ENCODE data around the gene DGKZ.
A peak's percentile ranks its signal among the peaks of the same experiment; 100 is the strongest.

Gene DGKZ

GRCh38 chr11:46391578-46392420 is 44.5 kb downstream of the DGKZ start, which contains the start of gene CHRM4:
CHRM4 (minus strand) TSS chr11:46391776; CDS start chr11:46386557, 5,219 bp downstream.
- no peaks in the 10 kb centered on the region for H3K79me2 ChIP-seq (ENCODE audit: insufficient read depth, low read length)
- TF ChIP-seq EZH2 (IDR thresholded peaks at IDR 0.05; ENCODE audit: borderline replicate concordance, low read length) = no peak
- peak; percentile 50 for TF ChIP-seq CTCF (IDR thresholded peaks at IDR 0.05; ENCODE audit: low read length)
- H3K4me3 ChIP-seq (ENCODE audit: low read depth, low read length, poor library complexity, severe bottlenecking) = peak within 1 kb of the TSS; percentile 58
- H3F3A ChIP-seq (ENCODE audit: insufficient read depth, low read length) = no peaks in the 10 kb centered on the region
- H3K36me3 ChIP-seq (ENCODE audit: insufficient read depth, low read length) = peaks cover 6% of the 10 kb centered on the region; the same call in 1 of the 2 replicates
- no peaks in the 10 kb centered on the region for H3K9me2 ChIP-seq (ENCODE audit: low read depth, low read length)
- peaks cover 24% of the 10 kb centered on the region for H3K4me1 ChIP-seq (ENCODE audit: insufficient read depth, low read length, severe bottlenecking)
- H3K9ac ChIP-seq (ENCODE audit: low read length) = no peak within 1 kb of the TSS
- H4K20me1 ChIP-seq (ENCODE audit: insufficient read depth, low read length) = no peaks in the 10 kb centered on the region
- H3K4me2 ChIP-seq (ENCODE audit: low read length) = peak within 1 kb of the TSS; percentile 89
- H3K27me3 ChIP-seq (ENCODE audit: insufficient read depth, low read length) = peaks cover 4% of the 10 kb centered on the region; the same call in 1 of the 2 replicates
- H3K9me3 ChIP-seq (ENCODE audit: low read length) = no peaks in the 10 kb centered on the region
- no peak within 1 kb of the TSS for H3K27ac ChIP-seq (ENCODE audit: low read depth, low read length, poor library complexity, severe bottlenecking)
- no peak within 1 kb of the TSS for H2AFZ ChIP-seq (ENCODE audit: low read length)

- Histone ChIP-seq H2AFZ (ENCODE audit: low read length) (no peak overlapping the region), H3K36me3 (ENCODE audit: insufficient read depth, low read length) (peaks cover 7% of the 10 kb centered on the region), H3K27ac (ENCODE audit: low read depth, low read length, poor library complexity, severe bottlenecking) (no peak overlapping the region), H3K9me2 (ENCODE audit: low read depth, low read length) (no peaks in the 10 kb centered on the region), H3K4me2 (ENCODE audit: low read length) (peak overlapping the region; percentile 89), H3K9me3 (ENCODE audit: low read length) (no peaks in the 10 kb centered on the region), H3K9ac (ENCODE audit: low read length) (no peak overlapping the region), H4K20me1 (ENCODE audit: insufficient read depth, low read length) (no peaks in the 10 kb centered on the region), H3K27me3 (ENCODE audit: insufficient read depth, low read length) (peaks cover 4% of the 10 kb centered on the region; the same call in 1 of the 2 replicates), H3F3A (ENCODE audit: insufficient read depth, low read length) (no peaks in the 10 kb centered on the region), H3K4me3 (ENCODE audit: low read depth, low read length, poor library complexity, severe bottlenecking) (peak overlapping the region; percentile 54), H3K4me1 (ENCODE audit: insufficient read depth, low read length, severe bottlenecking) (peaks cover 24% of the 10 kb centered on the region), H3K79me2 (ENCODE audit: insufficient read depth, low read length) (no peaks in the 10 kb centered on the region)
- TF ChIP-seq CTCF (IDR thresholded peaks at IDR 0.05; ENCODE audit: low read length) (no peak), EZH2 (IDR thresholded peaks at IDR 0.05; ENCODE audit: borderline replicate concordance, low read length) (no peak)
Measured at GRCh38 chr11:46392421-46393230, 45.4 kb downstream of the DGKZ start.

GRCh38 chr11:46393231-46393616 is 46.0 kb downstream of the DGKZ start:
- Histone ChIP-seq H3K4me2 (ENCODE audit: low read length) (peak overlapping the region; percentile 89; the same call in 1 of the 2 replicates), H3K27ac (ENCODE audit: low read depth, low read length, poor library complexity, severe bottlenecking) (no peak overlapping the region), H3K9ac (ENCODE audit: low read length) (no peak overlapping the region), H3K4me1 (ENCODE audit: insufficient read depth, low read length, severe bottlenecking) (peaks cover 24% of the 10 kb centered on the region), H2AFZ (ENCODE audit: low read length) (no peak overlapping the region), H3F3A (ENCODE audit: insufficient read depth, low read length) (no peaks in the 10 kb centered on the region), H4K20me1 (ENCODE audit: insufficient read depth, low read length) (no peaks in the 10 kb centered on the region), H3K9me2 (ENCODE audit: low read depth, low read length) (no peaks in the 10 kb centered on the region), H3K4me3 (ENCODE audit: low read depth, low read length, poor library complexity, severe bottlenecking) (peak overlapping the region; percentile 54), H3K36me3 (ENCODE audit: insufficient read depth, low read length) (peaks cover 7% of the 10 kb centered on the region), H3K79me2 (ENCODE audit: insufficient read depth, low read length) (no peaks in the 10 kb centered on the region), H3K9me3 (ENCODE audit: low read length) (no peaks in the 10 kb centered on the region), H3K27me3 (ENCODE audit: insufficient read depth, low read length) (peaks cover 4% of the 10 kb centered on the region; the same call in 1 of the 2 replicates)
- TF ChIP-seq CTCF (IDR thresholded peaks at IDR 0.05; ENCODE audit: low read length) (no peak), EZH2 (IDR thresholded peaks at IDR 0.05; ENCODE audit: borderline replicate concordance, low read length) (no peak)
